H9 (cell line): ENCODE measurements around the gene DSCAM. TPM values are rescaled to one million over a fixed set of nuclear protein-coding genes. Genes with fewer than 3 reads are reported as not detected.
"Not testable (repeated sequence)": the region's sequence is repeated elsewhere in the genome, so short reads cannot be mapped to it uniquely, and the experiment has no call there.

ENCODE experiments used
- DNase-seq: peaks from one replicate; pipeline ENCODE4 v3.0.0-alpha.2; 2017
- H2AFZ ChIP-seq: one replicate; pipeline ENCODE4 v1.6.1; 2013; ENCODE audit warnings: mild to moderate bottlenecking, low read length, control low read depth, moderate library complexity
- H2AK5ac ChIP-seq: 2 replicates; pipeline ENCODE4 v1.6.1; 2013; ENCODE audit warnings: low read length, control low read depth, mixed read lengths; ENCODE audit not compliant: insufficient read length
- H2BK120ac ChIP-seq: one replicate; pipeline ENCODE4 v1.6.1; 2013; ENCODE audit warnings: low read depth, mild to moderate bottlenecking, low read length, control low read depth, inconsistent platforms; ENCODE audit not compliant: poor library complexity, severe bottlenecking
- H2BK12ac ChIP-seq: 2 replicates; pipeline ENCODE4 v1.6.1; 2013; ENCODE audit warnings: low read length, control low read depth, mixed read lengths, low read depth; ENCODE audit not compliant: insufficient read length
- H2BK15ac ChIP-seq: 2 replicates; pipeline ENCODE4 v1.6.1; 2013; ENCODE audit warnings: low read depth, low read length, control low read depth
- H2BK20ac ChIP-seq: one replicate; pipeline ENCODE4 v1.6.1; 2013; ENCODE audit warnings: low read depth, mild to moderate bottlenecking, low read length, control low read depth, inconsistent platforms; ENCODE audit not compliant: poor library complexity, severe bottlenecking
- H2BK5ac ChIP-seq: 2 replicates; pipeline ENCODE4 v1.6.1; 2013; ENCODE audit warnings: low read length, control low read depth, mixed read lengths; ENCODE audit not compliant: insufficient read length
- H3K14ac ChIP-seq: 2 replicates; pipeline ENCODE4 v1.6.1; 2013; ENCODE audit warnings: low read length, control low read depth; ENCODE audit not compliant: insufficient read depth
- H3K18ac ChIP-seq: 2 replicates; pipeline ENCODE4 v1.6.1; 2013; ENCODE audit warnings: low read depth, mild to moderate bottlenecking, mixed read lengths, low read length, control low read depth; ENCODE audit not compliant: insufficient read length
- H3K23ac ChIP-seq: 2 replicates; pipeline ENCODE4 v1.6.1; 2013; ENCODE audit warnings: low read length, control low read depth, mixed read lengths, low read depth; ENCODE audit not compliant: insufficient read length
- H3K23me2 ChIP-seq: 2 replicates; pipeline ENCODE4 v1.6.1; 2013; ENCODE audit warnings: low read depth, mild to moderate bottlenecking, mixed read lengths, low read length, control low read depth; ENCODE audit not compliant: insufficient read length, poor library complexity, severe bottlenecking
- H3K27ac ChIP-seq: 2 replicates; pipeline ENCODE4 v1.5.1; 2013; ENCODE audit warnings: low read length, control low read depth, mixed read lengths, low read depth; ENCODE audit not compliant: insufficient read length
- H3K27me3 ChIP-seq: 2 replicates; pipeline ENCODE4 v1.6.1; 2013; ENCODE audit warnings: low read length, control low read depth, inconsistent platforms; ENCODE audit not compliant: insufficient read depth
- H3K4ac ChIP-seq: 2 replicates; pipeline ENCODE4 v1.6.1; 2013; ENCODE audit warnings: low read depth, mild to moderate bottlenecking, control low read depth, inconsistent platforms, low read length, moderate library complexity
- H3K4me1 ChIP-seq: 2 replicates; pipeline ENCODE4 v1.6.1; 2013; ENCODE audit warnings: low read length, control low read depth, inconsistent platforms; ENCODE audit not compliant: insufficient read depth
- H3K4me2 ChIP-seq: 2 replicates; pipeline ENCODE4 v1.6.1; 2013; ENCODE audit warnings: low read length, control low read depth, mixed read lengths; ENCODE audit not compliant: insufficient read length, insufficient read depth
- H3K56ac ChIP-seq: 2 replicates; pipeline ENCODE4 v1.6.1; 2013; ENCODE audit warnings: low read depth, mild to moderate bottlenecking, mixed read lengths, low read length, control low read depth; ENCODE audit not compliant: insufficient read length
- H3K79me1 ChIP-seq: 2 replicates; pipeline ENCODE4 v1.6.1; 2013; ENCODE audit warnings: low read depth, mild to moderate bottlenecking, moderate library complexity, low read length, control low read depth, inconsistent platforms; ENCODE audit not compliant: insufficient read depth, poor library complexity, severe bottlenecking
- H3K79me2 ChIP-seq: 2 replicates; pipeline ENCODE4 v1.6.1; 2013; ENCODE audit warnings: low read length, control low read depth, inconsistent platforms; ENCODE audit not compliant: insufficient read depth
- H3K9ac ChIP-seq: 2 replicates; pipeline ENCODE4 v1.6.1; 2013; ENCODE audit warnings: low read length, control low read depth, mixed read lengths; ENCODE audit not compliant: insufficient read length; ENCODE audit errors: extremely low read depth
- H3K9me3 ChIP-seq: one replicate; pipeline ENCODE4 v1.6.1; 2013; ENCODE audit warnings: low read depth, low read length, inconsistent platforms; ENCODE audit not compliant: control insufficient read depth
- H3T11ph ChIP-seq: one replicate; pipeline ENCODE4 v1.6.1; 2013; ENCODE audit warnings: mild to moderate bottlenecking, low read length, control low read depth, inconsistent platforms
- H4K20me1 ChIP-seq: one replicate; pipeline ENCODE4 v1.6.1; 2013; ENCODE audit not compliant: control insufficient read depth, insufficient read length, insufficient read depth
- H4K5ac ChIP-seq: 2 replicates; pipeline ENCODE4 v1.6.1; 2013; ENCODE audit warnings: low read depth, mild to moderate bottlenecking, mixed read lengths, low read length, control low read depth; ENCODE audit not compliant: insufficient read length
- H4K8ac ChIP-seq: replicated peaks from 2 replicates; pipeline ENCODE4 v1.6.1; 2013; ENCODE audit warnings: low read length, control low read depth, mixed read lengths, low read depth; ENCODE audit not compliant: insufficient read length
- H4K91ac ChIP-seq: 2 replicates; pipeline ENCODE4 v1.6.1; 2013; ENCODE audit warnings: low read depth, mild to moderate bottlenecking, moderate library complexity, mixed read lengths, low read length, control low read depth; ENCODE audit not compliant: insufficient read length
- H3K27ac Mint-ChIP-seq, 3 experiments: 2 replicates in 2 of 3; 3 replicates in 1 of 3; pipeline ENCODE4 v1.8.0; 2020 to 2021; ENCODE audit warnings: mixed read lengths in 3 of 3, mild to moderate bottlenecking in 1 of 3, moderate library complexity in 1 of 3
- H3K27me3 Mint-ChIP-seq: 2 replicates; pipeline ENCODE4 v1.8.0; 2021; ENCODE audit warnings: low read depth, mild to moderate bottlenecking, moderate library complexity, mixed read lengths
- H3K36me3 Mint-ChIP-seq, 3 experiments: 2 replicates in 2 of 3; 3 replicates in 1 of 3; pipeline ENCODE4 v1.8.0; 2020 to 2021; ENCODE audit warnings: low read depth in 3 of 3, mixed read lengths in 3 of 3; ENCODE audit not compliant: insufficient read depth in 1 of 3
- H3K4me1 Mint-ChIP-seq, 2 experiments: 2 replicates each; pipeline ENCODE4 v1.8.0; 2020; ENCODE audit warnings: mixed read lengths in 2 of 2
- H3K4me3 Mint-ChIP-seq, 2 experiments: 2 replicates in 1 of 2; 3 replicates in 1 of 2; pipeline ENCODE4 v1.8.0; 2020 to 2021; ENCODE audit warnings: mild to moderate bottlenecking in 2 of 2, mixed read lengths in 2 of 2, moderate library complexity in 1 of 2
- H3K9me3 Mint-ChIP-seq, 2 experiments: 2 replicates in 1 of 2; 3 replicates in 1 of 2; pipeline ENCODE4 v1.8.0; 2020; ENCODE audit warnings: mild to moderate bottlenecking in 2 of 2, mixed read lengths in 2 of 2, moderate library complexity in 1 of 2
- CTCF ChIP-seq: fragments of 200-600 bp; sonication (generic); conservative IDR thresholded peaks from 3 replicates; pipeline ENCODE4 v1.8.0; 2021; ENCODE audit warnings: antibody characterized with exemption, mild to moderate bottlenecking
- WGBS: extraction: QIAGEN DNeasy Blood & Tissue Kit; methylation state at CpG from one replicate; pipeline ENCODE4 v1.1.7; 2013; ENCODE audit warnings: missing lambda C conversion rate, low lambda C conversion rate, mixed read lengths; ENCODE audit not compliant: insufficient read length; ENCODE audit errors: extremely low coverage; 5-methylcytosine and 5-hydroxymethylcytosine counted together
- total RNA-seq: library from RNA; stranded (reverse); gene quantifications from 2 replicates; pipeline ENCODE4 v1.2.1, GENCODE V29; 2021

DSCAM gene
- total RNA-seq, 1 experiment from 2014 or later: 0.17 TPM

- Histone ChIP-seq H3K18ac (no peak overlapping the region), H2BK120ac (no peak overlapping the region), H3K56ac (no peak overlapping the region), H2BK12ac (no peak overlapping the region), H3K4me2 (no peak overlapping the region), H3K9me3 (no peaks in the 10 kb centered on the region), H3K23me2 (no peaks in the 10 kb centered on the region), H4K20me1 (no peaks in the 10 kb centered on the region), H3K4me1 (no peaks in the 10 kb centered on the region), H3K27me3 (no peaks in the 10 kb centered on the region), H3K79me2 (no peaks in the 10 kb centered on the region), H4K91ac (no peak overlapping the region), H3K23ac (no peak overlapping the region), H4K5ac (no peak overlapping the region), H3K4ac (no peak overlapping the region), H4K8ac (no peak overlapping the region), H3K79me1 (no peaks in the 10 kb centered on the region), H3K9ac (no peak overlapping the region), H2AFZ (no peak overlapping the region), H3K27ac (no peak overlapping the region), H2BK20ac (no peak overlapping the region), H3K14ac (no peak overlapping the region), H2BK15ac (no peak overlapping the region), H2BK5ac (no peak overlapping the region), H3T11ph (no peak overlapping the region), H2AK5ac (no peak overlapping the region)
- H3K36me3 Mint-ChIP-seq: no peaks in the 10 kb centered on the region
- no peak for TF ChIP-seq CTCF
- no peak for DNase-seq
- H3K4me3 Mint-ChIP-seq: no peak overlapping the region
- no peaks in the 10 kb centered on the region for H3K27me3 Mint-ChIP-seq
- no peaks in the 10 kb centered on the region for H3K9me3 Mint-ChIP-seq
- H3K4me1 Mint-ChIP-seq: peaks cover 6% of the 10 kb centered on the region in 2 experiments; a peak in 3 of 4 replicates
- WGBS: no CpG with 5 or more reads among the region's 6 CpGs
- no peak overlapping the region for H3K27ac Mint-ChIP-seq
Observed at GRCh38 chr21:40041446-40041845, 805.5 kb downstream of the DSCAM start.

- H3K4me1 Mint-ChIP-seq: peaks cover 18 to 24% of the 10 kb centered on the region in 2 experiments
- H4K8ac ChIP-seq, H2AFZ ChIP-seq, H3K27ac ChIP-seq, H3K4ac ChIP-seq, H4K91ac ChIP-seq, H3T11ph ChIP-seq, H2BK120ac ChIP-seq, H3K23ac ChIP-seq, H2BK5ac ChIP-seq, H3K79me1 ChIP-seq, H3K4me1 ChIP-seq, H2BK20ac ChIP-seq, H2AK5ac ChIP-seq, H3K79me2 ChIP-seq, H3K27me3 ChIP-seq, H3K9ac ChIP-seq, H2BK12ac ChIP-seq, H3K56ac ChIP-seq, H4K5ac ChIP-seq, H2BK15ac ChIP-seq, H3K23me2 ChIP-seq, H3K14ac ChIP-seq, H3K18ac ChIP-seq, H3K4me2 ChIP-seq, H4K20me1 ChIP-seq, H3K9me3 ChIP-seq, H3K27me3 Mint-ChIP-seq: not testable (repeated sequence)
- H3K4me3 Mint-ChIP-seq: peak overlapping the region in 1 of 2 experiments; percentile 28; a peak in 2 of 5 replicates
- H3K9me3 Mint-ChIP-seq: peaks cover 0 to 15% of the 10 kb centered on the region in 2 experiments; a peak in 2 of 5 replicates
- H3K27ac Mint-ChIP-seq: peak overlapping the region in 2 of 3 experiments; percentile 91 to 94; a peak in 4 of 7 replicates
- peaks cover 0 to 19% (median 0%) of the 10 kb centered on the region in 3 experiments; a peak in 3 of 7 replicates for H3K36me3 Mint-ChIP-seq
- no CpG with 5 or more reads among the region's 25 CpGs for whole genome bisulfite sequencing
- DNase-seq: peak; percentile 54
Observed at GRCh38 chr21:40033156-40033782, 813.7 kb downstream of the DSCAM start.
